ENCODE results near the gene SCT. TPM values are rescaled to one million over a fixed set of nuclear protein-coding genes. Genes with fewer than 3 reads are reported as not detected.

The SCT gene, protein sequence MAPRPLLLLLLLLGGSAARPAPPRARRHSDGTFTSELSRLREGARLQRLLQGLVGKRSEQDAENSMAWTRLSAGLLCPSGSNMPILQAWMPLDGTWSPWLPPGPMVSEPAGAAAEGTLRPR
- total RNA-seq: not detected in 2 replicates
- long read RNA-seq: 0 reads

- H3K27me3 Mint-ChIP-seq (ENCODE audit: unreplicated experiment): no peaks in the 10 kb centered on the region
- peaks cover 20% of the 10 kb centered on the region for H3K4me1 Mint-ChIP-seq (ENCODE audit: unreplicated experiment)
- TF ChIP-seq, protein P1, sequence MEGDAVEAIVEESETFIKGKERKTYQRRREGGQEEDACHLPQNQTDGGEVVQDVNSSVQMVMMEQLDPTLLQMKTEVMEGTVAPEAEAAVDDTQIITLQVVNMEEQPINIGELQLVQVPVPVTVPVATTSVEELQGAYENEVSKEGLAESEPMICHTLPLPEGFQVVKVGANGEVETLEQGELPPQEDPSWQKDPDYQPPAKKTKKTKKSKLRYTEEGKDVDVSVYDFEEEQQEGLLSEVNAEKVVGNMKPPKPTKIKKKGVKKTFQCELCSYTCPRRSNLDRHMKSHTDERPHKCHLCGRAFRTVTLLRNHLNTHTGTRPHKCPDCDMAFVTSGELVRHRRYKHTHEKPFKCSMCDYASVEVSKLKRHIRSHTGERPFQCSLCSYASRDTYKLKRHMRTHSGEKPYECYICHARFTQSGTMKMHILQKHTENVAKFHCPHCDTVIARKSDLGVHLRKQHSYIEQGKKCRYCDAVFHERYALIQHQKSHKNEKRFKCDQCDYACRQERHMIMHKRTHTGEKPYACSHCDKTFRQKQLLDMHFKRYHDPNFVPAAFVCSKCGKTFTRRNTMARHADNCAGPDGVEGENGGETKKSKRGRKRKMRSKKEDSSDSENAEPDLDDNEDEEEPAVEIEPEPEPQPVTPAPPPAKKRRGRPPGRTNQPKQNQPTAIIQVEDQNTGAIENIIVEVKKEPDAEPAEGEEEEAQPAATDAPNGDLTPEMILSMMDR (IDR thresholded peaks at IDR 0.05): no peak
- H3K9me3 Mint-ChIP-seq (ENCODE audit: unreplicated experiment): no peaks in the 10 kb centered on the region
- DNase-seq (ENCODE audit: extremely low spot score, unreplicated experiment): no peak
- H3K36me3 Mint-ChIP-seq (ENCODE audit: unreplicated experiment): no peaks in the 10 kb centered on the region
- H3K27ac Mint-ChIP-seq (ENCODE audit: unreplicated experiment): no peak within 1 kb of the TSS
- H3K4me3 Mint-ChIP-seq (ENCODE audit: unreplicated experiment): no peak within 1 kb of the TSS
Observed at GRCh38 chr11:626475-627307, at the start of gene SCT. TSS of gene SCT (minus strand) at chr11:627181. CDS start at chr11:627143, 38 bp downstream.

GRCh38 chr11:674406-674805, 47.4 kb upstream of the SCT start:
- Mint-ChIP-seq H3K9me3 (ENCODE audit: unreplicated experiment) (no peaks in the 10 kb centered on the region), H3K4me3 (ENCODE audit: unreplicated experiment) (no peak overlapping the region), H3K4me1 (ENCODE audit: unreplicated experiment) (no peaks in the 10 kb centered on the region), H3K36me3 (ENCODE audit: unreplicated experiment) (peaks cover 30% of the 10 kb centered on the region), H3K27me3 (ENCODE audit: unreplicated experiment) (no peaks in the 10 kb centered on the region), H3K27ac (ENCODE audit: unreplicated experiment) (no peak overlapping the region)
- DNase-seq (ENCODE audit: extremely low spot score, unreplicated experiment): no peak
- TF ChIP-seq, protein P1 (IDR thresholded peaks at IDR 0.05): no peak

GRCh38 chr11:673866-674265, 46.9 kb upstream of the SCT start:
- Mint-ChIP-seq H3K9me3 (ENCODE audit: unreplicated experiment) (no peaks in the 10 kb centered on the region), H3K27ac (ENCODE audit: unreplicated experiment) (no peak overlapping the region), H3K27me3 (ENCODE audit: unreplicated experiment) (no peaks in the 10 kb centered on the region), H3K4me3 (ENCODE audit: unreplicated experiment) (no peak overlapping the region), H3K4me1 (ENCODE audit: unreplicated experiment) (no peaks in the 10 kb centered on the region), H3K36me3 (ENCODE audit: unreplicated experiment) (peaks cover 26% of the 10 kb centered on the region)
- TF ChIP-seq, protein P1 (IDR thresholded peaks at IDR 0.05): no peak
- no peak for DNase-seq (ENCODE audit: extremely low spot score, unreplicated experiment)

DNA sequence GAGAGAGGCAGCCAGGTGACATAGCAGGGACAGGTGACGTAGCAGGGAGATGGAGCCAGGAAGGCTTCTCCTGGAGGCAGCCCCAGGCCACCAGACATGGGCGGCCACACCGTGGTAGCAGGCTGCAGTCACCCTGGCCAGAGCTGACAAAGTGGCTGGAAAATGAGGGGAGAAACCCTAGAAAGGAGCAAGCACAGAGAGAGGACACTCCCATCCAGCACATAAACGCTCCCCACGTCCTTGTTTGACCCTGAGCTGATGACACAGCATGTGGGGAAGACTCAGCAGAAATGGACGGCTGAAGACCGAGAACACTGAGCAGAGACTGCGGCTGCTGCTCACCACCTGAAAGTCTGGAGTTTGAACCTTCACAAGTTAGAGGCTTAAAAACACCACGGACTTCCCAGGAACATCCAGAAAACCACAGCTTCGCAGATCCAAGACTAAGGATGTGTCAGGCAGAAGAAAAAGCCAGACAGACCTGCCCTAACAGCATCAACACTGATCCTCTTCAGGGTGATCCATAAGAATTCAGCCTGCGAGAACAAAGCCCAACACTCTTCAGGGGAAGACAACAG, 38.8 kb upstream of the SCT start:
- no peak for DNase-seq (ENCODE audit: extremely low spot score, unreplicated experiment)
- Mint-ChIP-seq H3K27ac (ENCODE audit: unreplicated experiment) (peak overlapping the region; percentile 76), H3K27me3 (ENCODE audit: unreplicated experiment) (no peaks in the 10 kb centered on the region), H3K9me3 (ENCODE audit: unreplicated experiment) (no peaks in the 10 kb centered on the region), H3K4me1 (ENCODE audit: unreplicated experiment) (peaks cover 11% of the 10 kb centered on the region), H3K4me3 (ENCODE audit: unreplicated experiment) (no peak overlapping the region), H3K36me3 (ENCODE audit: unreplicated experiment) (peaks cover 24% of the 10 kb centered on the region)
- TF ChIP-seq, protein P1 (IDR thresholded peaks at IDR 0.05): no peak
